Ovary (tissue), 9 donors: ENCODE data around the gene SPINK9. TPM values are rescaled to one million over a fixed set of nuclear protein-coding genes. Genes with fewer than 3 reads are reported as not detected.

Source experiments
- DNase-seq, 5 donors: peaks; one replicate each; pipeline ENCODE4 v3.0.0-alpha.2; 2019 to 2020
- H3K27ac ChIP-seq, 2 donors: fragments of 200-600 bp; one replicate each; pipeline versions ENCODE4 v1.5.1 to v1.8.0; 2019 to 2022
- H3K27me3 ChIP-seq: fragments of 200-600 bp; one replicate; pipeline ENCODE4 v1.8.0; 2022
- H3K36me3 ChIP-seq: fragments of 200-600 bp; sonication (generic); one replicate; pipeline ENCODE4 v1.5.1; 2019
- H3K4me1 ChIP-seq: one replicate; pipeline ENCODE4 v1.8.1; 2013; ENCODE audit warnings: mild to moderate bottlenecking, moderate library complexity; ENCODE audit not compliant: insufficient read depth
- H3K4me3 ChIP-seq: fragments of 200-600 bp; sonication (generic); one replicate; pipeline ENCODE4 v1.5.1; 2017
- H3K9me3 ChIP-seq, 2 donors: fragments of 200-600 bp in 1 of 2; sonication (generic) in 1 of 2; one replicate each; pipeline versions ENCODE4 v1.5.1 to v1.8.1; 2013 to 2019; ENCODE audit warnings: mild to moderate bottlenecking in 1 of 2, moderate library complexity in 1 of 2
- EP300 ChIP-seq: sonication (generic); formaldehyde crosslinking; IDR thresholded peaks from one replicate; pipeline ENCODE4 v1.6.1; 2017; ENCODE audit warnings: antibody characterized with exemption
- POLR2A ChIP-seq: fragments of 450-650 bp; IDR thresholded peaks from one replicate; pipeline ENCODE4 v1.6.1; 2017; ENCODE audit warnings: antibody characterized with exemption, mild to moderate bottlenecking, moderate library complexity
- WGBS, 3 donors: extraction: QIAGEN DNeasy Blood & Tissue Kit in 1 of 3; methylation state at CpG; one replicate each; pipeline versions ENCODE4 v1.1.5 to v1.1.7; 2013 to 2017; 5-methylcytosine and 5-hydroxymethylcytosine counted together
- intact Hi-C, 4 donors: fragments of 100-400 bp; cut with DNase I; formaldehyde crosslinking; loops; one replicate each; pipeline versions ENCODE4 v1.11.0 to v1.15.1; 2022 to 2023
- polyA plus RNA-seq, 2 donors: library from polyadenylated mRNA; stranded (reverse); fragments of 200-250 nt in 1 of 2; fragments of 350-450 nt in 1 of 2; fragmentation: Illumina TruSeq in 1 of 2; extraction: RNeasy Lipid Tissue Mini Kit (QIAGEN cat#74804) in 1 of 2; gene quantifications; one replicate each; pipeline ENCODE4 v1.2.3, GENCODE V29; 2013 to 2014
- total RNA-seq, 7 donors: library from RNA; depleted of rRNA in 2 of 7; stranded (reverse); fragments of >200 nt in 2 of 7; fragmentation: NEBNext Ultra II Directional in 3 of 7; extraction: Animal tissue kit (Norgen Biotek cat#: 25700) in 3 of 7; gene quantifications; one replicate each; pipeline versions ENCODE4 v1.1.0 to v1.2.4, GENCODE V29; 2016 to 2023
- TF ChIP-seq, protein P1 (sequence below), 3 donors: fragments of 450-650 bp in 2 of 3; fragments of 200-600 bp in 1 of 3; IDR thresholded peaks; one replicate each; pipeline versions ENCODE4 v1.5.1 to v1.8.0; 2016 to 2022; ENCODE audit warnings: antibody characterized with exemption in 3 of 3, mild to moderate bottlenecking in 1 of 3
- donor health status: DM: no; HTN: no; CAD: no; lungs with moderate emphysema.
- donor health status: DM: no; HTN: no; CAD: no.
- donor health status: Bipolar disorder and iron deficiency.
- donor health status: DM: yes; HTN: yes; CAD: no.
- donor health status: DM: no; HTN: no; CAD: no.
- donor health status: DM: yes; HTN: yes; CAD: no.

The SPINK9 gene
- total and polyA plus RNA-seq, 9 donors: not detected

- Histone ChIP-seq H3K9me3 (no peaks in the 10 kb centered on the region), H3K4me1 (no peaks in the 10 kb centered on the region), H3K27ac (no peak overlapping the region), H3K4me3 (no peak overlapping the region), H3K27me3 (no peaks in the 10 kb centered on the region), H3K36me3 (no peaks in the 10 kb centered on the region)
- WGBS, 3 donors: 78 to 85% (median 81%) methylated on average over 3 of the region's 3 CpGs
- TF ChIP-seq, protein P1, sequence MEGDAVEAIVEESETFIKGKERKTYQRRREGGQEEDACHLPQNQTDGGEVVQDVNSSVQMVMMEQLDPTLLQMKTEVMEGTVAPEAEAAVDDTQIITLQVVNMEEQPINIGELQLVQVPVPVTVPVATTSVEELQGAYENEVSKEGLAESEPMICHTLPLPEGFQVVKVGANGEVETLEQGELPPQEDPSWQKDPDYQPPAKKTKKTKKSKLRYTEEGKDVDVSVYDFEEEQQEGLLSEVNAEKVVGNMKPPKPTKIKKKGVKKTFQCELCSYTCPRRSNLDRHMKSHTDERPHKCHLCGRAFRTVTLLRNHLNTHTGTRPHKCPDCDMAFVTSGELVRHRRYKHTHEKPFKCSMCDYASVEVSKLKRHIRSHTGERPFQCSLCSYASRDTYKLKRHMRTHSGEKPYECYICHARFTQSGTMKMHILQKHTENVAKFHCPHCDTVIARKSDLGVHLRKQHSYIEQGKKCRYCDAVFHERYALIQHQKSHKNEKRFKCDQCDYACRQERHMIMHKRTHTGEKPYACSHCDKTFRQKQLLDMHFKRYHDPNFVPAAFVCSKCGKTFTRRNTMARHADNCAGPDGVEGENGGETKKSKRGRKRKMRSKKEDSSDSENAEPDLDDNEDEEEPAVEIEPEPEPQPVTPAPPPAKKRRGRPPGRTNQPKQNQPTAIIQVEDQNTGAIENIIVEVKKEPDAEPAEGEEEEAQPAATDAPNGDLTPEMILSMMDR (IDR thresholded peaks at IDR 0.05): no peak
- TF ChIP-seq EP300: no peak
- no peak for DNase-seq
- intact Hi-C loops: no loop called here
Measured at GRCh38 chr5:148309019-148309418, 26.3 kb upstream of the SPINK9 start.

DNA sequence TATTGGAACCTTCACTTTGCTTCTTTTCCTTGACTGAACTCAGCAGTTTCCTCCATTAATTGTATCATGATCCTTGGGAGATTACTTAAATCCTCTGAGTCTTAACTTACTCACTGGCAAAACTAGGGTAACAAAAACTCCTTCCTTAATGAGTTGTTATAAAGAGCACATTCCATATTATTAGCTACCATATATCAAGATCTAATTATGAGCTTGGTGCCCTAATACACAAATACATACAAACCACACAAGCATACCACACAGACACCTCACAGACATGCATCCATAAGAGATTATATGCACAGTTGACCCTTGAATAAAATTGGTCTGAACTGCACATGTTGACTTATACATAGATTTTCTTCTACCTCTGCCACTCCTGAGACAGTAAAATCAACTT lies 25.6 kb upstream of the SPINK9 start:
- Histone ChIP-seq H3K9me3 (no peaks in the 10 kb centered on the region), H3K27ac (no peak overlapping the region), H3K4me3 (no peak overlapping the region), H3K27me3 (no peaks in the 10 kb centered on the region), H3K36me3 (no peaks in the 10 kb centered on the region), H3K4me1 (no peaks in the 10 kb centered on the region)
- TF ChIP-seq POLR2A (no peak), EP300 (no peak)
- TF ChIP-seq, protein P1 (IDR thresholded peaks at IDR 0.05): no peak
- no peak for DNase-seq
- intact Hi-C loops: no loop called here

- DNase-seq: no peak
- intact Hi-C loops: no loop called here
- no peaks in the 10 kb centered on the region for H3K9me3 ChIP-seq
- no peaks in the 10 kb centered on the region for H3K36me3 ChIP-seq
- no peaks in the 10 kb centered on the region for H3K27me3 ChIP-seq
- H3K4me1 ChIP-seq: no peaks in the 10 kb centered on the region
- H3K27ac ChIP-seq: no peak overlapping the region
- H3K4me3 ChIP-seq: no peak overlapping the region
- 44 to 75% (median 52%) methylated on average over 3 of the region's 3 CpGs for WGBS, 3 donors
- TF ChIP-seq, protein P1 (IDR thresholded peaks at IDR 0.05): no peak
Measured at GRCh38 chr5:148311484-148311883, 23.9 kb upstream of the SPINK9 start.

GRCh38 chr5:148312153-148312552 lies 23.2 kb upstream of the SPINK9 start, which contains the start of gene SPINK7:
TSS of gene SPINK7 (plus strand) at chr5:148312423. CDS start at chr5:148312484, 61 bp downstream.
- Histone ChIP-seq H3K4me3 (no peak within 1 kb of the TSS), H3K9me3 (no peaks in the 10 kb centered on the region), H3K27me3 (no peaks in the 10 kb centered on the region), H3K27ac (no peak within 1 kb of the TSS), H3K4me1 (no peaks in the 10 kb centered on the region), H3K36me3 (no peaks in the 10 kb centered on the region)
- TF ChIP-seq EP300 (no peak), POLR2A (no peak)
- TF ChIP-seq, protein P1 (IDR thresholded peaks at IDR 0.05): no peak
- intact Hi-C loops: no loop called here
- DNase-seq: no peak
- 72 to 79% (median 79%) methylated on average over 3 of the region's 3 CpGs for WGBS, 3 donors

- no peaks in the 10 kb centered on the region for H3K9me3 ChIP-seq
- no peak overlapping the region for H3K27ac ChIP-seq
- H3K4me1 ChIP-seq: no peaks in the 10 kb centered on the region
- no peak overlapping the region for H3K4me3 ChIP-seq
- intact Hi-C loops: no loop called here
- DNase-seq: no peak
- H3K27me3 ChIP-seq: no peaks in the 10 kb centered on the region
- no peaks in the 10 kb centered on the region for H3K36me3 ChIP-seq
- TF ChIP-seq POLR2A (no peak), EP300 (no peak)
- TF ChIP-seq, protein P1 (IDR thresholded peaks at IDR 0.05): no peak
- 88 to 96% (median 92%) methylated on average over 2 of the region's 2 CpGs for WGBS, 3 donors
Measured at GRCh38 chr5:148314187-148314586, 21.2 kb upstream of the SPINK9 start.
